OCI-LY1 (cell line): ENCODE results near the gene ADD1.

Experiments used
- H2AFZ ChIP-seq: fragments of 200-600 bp; sonication (generic), shearing (Covaris generic); 2 replicates; pipeline ENCODE4 v1.6.0; 2014; ENCODE audit warnings: antibody characterized with exemption, mild to moderate bottlenecking, low read length
- H3F3A ChIP-seq: fragments of 200-600 bp; sonication (generic), shearing (Covaris generic); 2 replicates; pipeline ENCODE4 v1.6.0; 2014; ENCODE audit warnings: mild to moderate bottlenecking, antibody characterized with exemption, low read length, moderate library complexity; ENCODE audit not compliant: insufficient read depth
- H3K27ac ChIP-seq: fragments of 200-600 bp; sonication (generic); 2 replicates; pipeline ENCODE4 v1.5.1; 2014; ENCODE audit warnings: low read length, mixed run types, mild to moderate bottlenecking, low read depth; ENCODE audit not compliant: poor library complexity, severe bottlenecking
- H3K27me3 ChIP-seq: fragments of 200-600 bp; sonication (generic); 2 replicates; pipeline ENCODE4 v1.6.0; 2014; ENCODE audit warnings: antibody characterized with exemption, mild to moderate bottlenecking, low read length, moderate library complexity; ENCODE audit not compliant: insufficient read depth
- H3K36me3 ChIP-seq: fragments of 200-600 bp; sonication (generic); 2 replicates; pipeline ENCODE4 v1.6.1; 2014; ENCODE audit warnings: mild to moderate bottlenecking, antibody characterized with exemption, low read length, moderate library complexity, mixed read lengths; ENCODE audit not compliant: insufficient read depth
- H3K4me1 ChIP-seq: fragments of 200-600 bp; sonication (generic); 2 replicates; pipeline ENCODE4 v1.5.1; 2014; ENCODE audit warnings: mild to moderate bottlenecking, low read length, moderate library complexity; ENCODE audit not compliant: insufficient read depth, severe bottlenecking
- H3K4me2 ChIP-seq: fragments of 200-600 bp; sonication (generic), shearing (Covaris generic); 2 replicates; pipeline ENCODE4 v1.6.1; 2014; ENCODE audit warnings: low read length
- H3K4me3 ChIP-seq: fragments of 200-600 bp; sonication (generic); 2 replicates; pipeline ENCODE4 v1.5.1; 2014; ENCODE audit warnings: low read length, low read depth, mild to moderate bottlenecking, mixed read lengths; ENCODE audit not compliant: poor library complexity, severe bottlenecking
- H3K79me2 ChIP-seq: fragments of 200-600 bp; shearing (Covaris generic); 2 replicates; pipeline ENCODE4 v1.6.1; 2016; ENCODE audit warnings: mixed run types, low read length, mixed read lengths; ENCODE audit not compliant: insufficient read depth
- H3K9ac ChIP-seq: fragments of 200-600 bp; sonication (generic), shearing (Covaris generic); 2 replicates; pipeline ENCODE4 v1.6.1; 2014; ENCODE audit warnings: mild to moderate bottlenecking, low read length, mixed read lengths
- H3K9me2 ChIP-seq: fragments of 200-600 bp; sonication (generic), shearing (Covaris generic); 2 replicates; pipeline ENCODE4 v1.6.1; 2014; ENCODE audit warnings: low read depth, mild to moderate bottlenecking, low read length, mixed read lengths
- H3K9me3 ChIP-seq: fragments of 200-600 bp; shearing (Covaris generic); 2 replicates; pipeline ENCODE4 v1.6.1; 2014; ENCODE audit warnings: low read length, mixed read lengths
- H4K20me1 ChIP-seq: fragments of 200-600 bp; sonication (generic), shearing (Covaris generic); 2 replicates; pipeline ENCODE4 v1.6.0; 2016; ENCODE audit warnings: mild to moderate bottlenecking, low read length; ENCODE audit not compliant: insufficient read depth
- EZH2 ChIP-seq: fragments of 200-600 bp; sonication (generic), shearing (Covaris generic); IDR thresholded peaks from 2 replicates; pipeline ENCODE4 v1.8.0; 2017; ENCODE audit warnings: borderline replicate concordance, mixed run types, mild to moderate bottlenecking, antibody characterized with exemption, low read length, moderate library complexity, mixed read lengths
- TF ChIP-seq, protein P1 (sequence below): fragments of 200-600 bp; sonication (generic), shearing (Covaris generic); IDR thresholded peaks from 2 replicates; pipeline ENCODE4 v1.5.1; 2017; ENCODE audit warnings: mild to moderate bottlenecking, antibody characterized with exemption, low read length, moderate library complexity, mixed read lengths

ADD1 gene

DNA sequence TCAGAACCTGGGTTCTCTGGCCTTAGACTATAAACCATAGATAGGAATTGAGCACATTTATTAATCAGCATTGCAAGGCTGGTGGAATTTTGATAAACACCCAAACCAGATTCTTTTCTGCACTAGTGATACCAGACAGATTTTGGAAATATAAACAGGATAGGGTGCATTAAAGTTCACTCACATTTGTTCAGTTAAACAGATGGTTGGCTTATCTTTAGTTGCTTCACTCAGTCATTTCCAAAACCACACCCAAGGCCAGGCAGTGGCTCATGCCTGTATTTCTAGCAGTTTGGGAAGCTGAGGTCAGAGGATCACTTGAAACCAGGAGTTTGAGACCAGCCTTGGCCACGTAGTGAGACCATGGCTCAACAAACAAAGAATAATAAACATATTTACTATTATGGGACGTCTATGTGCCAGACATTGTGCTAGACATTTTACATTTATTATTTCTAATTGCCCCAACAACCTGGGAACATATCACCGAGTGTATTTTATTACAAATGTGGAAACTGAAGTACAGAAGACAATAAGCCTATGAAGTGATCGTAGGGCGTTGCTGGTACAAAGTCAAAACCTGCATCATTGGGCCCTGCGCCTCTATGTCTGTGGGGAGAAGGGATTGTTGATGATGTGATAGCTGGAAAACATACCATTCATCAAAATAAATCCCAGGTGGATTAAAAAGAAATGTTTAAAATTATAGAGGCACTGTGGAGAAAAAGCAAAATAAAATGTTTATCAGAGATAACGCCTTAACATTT lies 15.0 kb downstream of the ADD1 start:
- Histone ChIP-seq H3K4me2 (no peak overlapping the region), H3K9me2 (no peaks in the 10 kb centered on the region), H3K36me3 (peaks cover 8% of the 10 kb centered on the region; the same call in 1 of the 2 replicates), H4K20me1 (no peaks in the 10 kb centered on the region), H3K27me3 (no peaks in the 10 kb centered on the region), H3K9ac (no peak overlapping the region), H2AFZ (no peak overlapping the region), H3K27ac (no peak overlapping the region), H3K4me3 (no peak overlapping the region), H3K9me3 (no peaks in the 10 kb centered on the region), H3F3A (no peaks in the 10 kb centered on the region), H3K79me2 (no peaks in the 10 kb centered on the region), H3K4me1 (peaks cover 7% of the 10 kb centered on the region)
- TF ChIP-seq, protein P1, sequence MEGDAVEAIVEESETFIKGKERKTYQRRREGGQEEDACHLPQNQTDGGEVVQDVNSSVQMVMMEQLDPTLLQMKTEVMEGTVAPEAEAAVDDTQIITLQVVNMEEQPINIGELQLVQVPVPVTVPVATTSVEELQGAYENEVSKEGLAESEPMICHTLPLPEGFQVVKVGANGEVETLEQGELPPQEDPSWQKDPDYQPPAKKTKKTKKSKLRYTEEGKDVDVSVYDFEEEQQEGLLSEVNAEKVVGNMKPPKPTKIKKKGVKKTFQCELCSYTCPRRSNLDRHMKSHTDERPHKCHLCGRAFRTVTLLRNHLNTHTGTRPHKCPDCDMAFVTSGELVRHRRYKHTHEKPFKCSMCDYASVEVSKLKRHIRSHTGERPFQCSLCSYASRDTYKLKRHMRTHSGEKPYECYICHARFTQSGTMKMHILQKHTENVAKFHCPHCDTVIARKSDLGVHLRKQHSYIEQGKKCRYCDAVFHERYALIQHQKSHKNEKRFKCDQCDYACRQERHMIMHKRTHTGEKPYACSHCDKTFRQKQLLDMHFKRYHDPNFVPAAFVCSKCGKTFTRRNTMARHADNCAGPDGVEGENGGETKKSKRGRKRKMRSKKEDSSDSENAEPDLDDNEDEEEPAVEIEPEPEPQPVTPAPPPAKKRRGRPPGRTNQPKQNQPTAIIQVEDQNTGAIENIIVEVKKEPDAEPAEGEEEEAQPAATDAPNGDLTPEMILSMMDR, result no peak
- TF ChIP-seq EZH2, result no peak

GRCh38 chr4:2859514-2859913 lies 15.9 kb downstream of the ADD1 start:
- H3K9ac ChIP-seq, result no peak overlapping the region

DNA sequence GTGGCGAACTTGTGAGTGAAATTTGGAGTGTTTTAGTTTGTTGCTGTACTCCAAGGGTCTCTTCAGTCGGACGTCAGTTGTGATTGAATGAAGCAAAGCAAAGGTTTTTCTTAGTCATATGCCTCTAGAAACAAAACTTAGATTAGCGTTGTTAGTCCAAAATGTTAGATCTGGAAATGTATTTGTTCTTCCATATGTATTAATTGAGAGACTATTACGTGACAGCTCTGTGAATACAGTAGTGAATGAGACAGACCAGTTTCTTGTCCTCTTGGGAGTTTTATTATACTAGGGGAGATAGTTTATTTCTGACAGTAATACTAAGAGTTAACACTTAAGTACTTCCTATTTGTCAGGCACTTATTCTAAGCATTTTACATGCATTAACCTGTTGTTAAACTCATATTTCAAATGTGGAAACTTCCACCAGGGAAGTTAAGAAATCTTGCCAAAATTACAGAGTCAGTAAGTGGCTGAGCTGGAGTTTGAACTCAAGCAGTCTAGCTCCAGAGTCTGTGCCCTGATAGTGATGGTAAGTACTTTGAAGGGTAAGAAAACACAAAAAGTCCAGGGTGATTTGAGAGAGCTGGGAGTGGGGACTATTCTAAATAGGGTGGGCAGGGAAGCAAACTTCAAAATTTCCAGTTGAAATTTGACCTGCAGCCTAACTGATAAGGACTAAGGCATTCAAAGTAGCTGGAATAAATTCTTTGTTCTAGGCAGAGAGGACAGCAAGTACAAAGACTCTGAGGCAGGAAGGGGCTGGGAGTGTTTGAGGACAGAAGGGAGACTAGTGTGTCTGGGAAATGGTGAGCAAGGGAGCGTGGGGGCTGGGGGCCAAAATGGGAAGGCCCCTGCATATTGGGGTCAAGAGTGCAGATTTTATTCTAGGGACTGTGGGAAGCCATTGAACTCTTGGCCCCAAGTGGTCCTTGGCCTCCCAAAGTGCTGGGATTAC lies 17.0 kb downstream of the ADD1 start:
- Histone ChIP-seq H3F3A (no peaks in the 10 kb centered on the region), H3K9ac (no peak overlapping the region), H2AFZ (no peak overlapping the region), H3K4me1 (peaks cover 7% of the 10 kb centered on the region), H3K27me3 (no peaks in the 10 kb centered on the region), H3K36me3 (no peaks in the 10 kb centered on the region; the same call in 1 of the 2 replicates), H3K4me2 (no peak overlapping the region), H3K9me2 (no peaks in the 10 kb centered on the region), H4K20me1 (no peaks in the 10 kb centered on the region), H3K9me3 (no peaks in the 10 kb centered on the region), H3K79me2 (no peaks in the 10 kb centered on the region), H3K4me3 (no peak overlapping the region), H3K27ac (no peak overlapping the region)
- TF ChIP-seq EZH2, result no peak
- TF ChIP-seq, protein P1, result no peak

More at GRCh38 chr4:2859514-2859913, 15.9 kb downstream of the ADD1 start:
- TF ChIP-seq, protein P1, result no peak
- TF ChIP-seq EZH2, result no peak
- Histone ChIP-seq H3K27ac (no peak overlapping the region), H3K9me2 (no peaks in the 10 kb centered on the region), H3K4me3 (no peak overlapping the region), H3K9me3 (no peaks in the 10 kb centered on the region), H3K36me3 (no peaks in the 10 kb centered on the region; the same call in 1 of the 2 replicates), H3K4me2 (no peak overlapping the region), H3F3A (no peaks in the 10 kb centered on the region), H4K20me1 (no peaks in the 10 kb centered on the region), H2AFZ (no peak overlapping the region), H3K27me3 (no peaks in the 10 kb centered on the region), H3K79me2 (no peaks in the 10 kb centered on the region), H3K4me1 (peaks cover 7% of the 10 kb centered on the region)
